Activated naive CD4-positive, alpha-beta T cell treated with anti-CD3 and anti-CD28 coated beads, Interleukin-2, amount 50 U/mL, for 72 hours (primary cell): ENCODE data around the gene SENP6. TPM values are rescaled to one million over a fixed set of nuclear protein-coding genes. Genes with fewer than 3 reads are reported as not detected.

ENCODE experiments used
- ATAC-seq, 2 donors: fragments of 150-1000 bp; cut with Tn5 transposase; 2 replicates each; pipeline ENCODE4 v1.10.0; 2021; ENCODE audit warnings: mild to moderate bottlenecking in 2 of 2, moderate library complexity in 2 of 2
- DNase-seq, 2 donors: peaks; one replicate each; pipeline ENCODE4 v3.0.0; 2021 to 2022; ENCODE audit warnings: low spot score in 2 of 2
- H3K27ac Mint-ChIP-seq, 2 donors: one replicate each; pipeline ENCODE4 v1.8.0; 2022; ENCODE audit warnings: mild to moderate bottlenecking in 2 of 2, mixed read lengths in 2 of 2
- H3K36me3 Mint-ChIP-seq, 2 donors: one replicate each; pipeline ENCODE4 v1.8.0; 2022; ENCODE audit warnings: mixed read lengths in 2 of 2
- H3K9me3 Mint-ChIP-seq, 2 donors: one replicate each; pipeline ENCODE4 v1.8.0; 2022; ENCODE audit warnings: mixed read lengths in 2 of 2
- total RNA-seq, 2 donors: library from RNA; stranded (reverse); gene quantifications; one replicate each; pipeline ENCODE4 v1.2.3, GENCODE V29; 2022

SENP6 gene
- total RNA-seq, 2 donors from 2014 or later = 63.0 to 75.4 TPM

- peak overlapping the region; percentile 98 for H3K27ac Mint-ChIP-seq
- ATAC-seq (peak; percentile 56 to 66), DNase-seq (peak; percentile 60 to 68)
- peaks cover 16 to 20% of the 10 kb centered on the region in 2 donors for H3K36me3 Mint-ChIP-seq
- no peaks in the 10 kb centered on the region for H3K9me3 Mint-ChIP-seq
Observed at GRCh38 chr6:75602246-75603105, 796 bp downstream of the SENP6 start.

- ATAC-seq = no peak
- peak overlapping the region; percentile 98 for H3K27ac Mint-ChIP-seq
- H3K9me3 Mint-ChIP-seq = no peaks in the 10 kb centered on the region
Observed at GRCh38 chr6:75603106-75603420, 1.4 kb downstream of the SENP6 start.

GRCh38 chr6:75604294-75604693 is 2.6 kb downstream of the SENP6 start:
- no peak for ATAC-seq
- no peak for DNase-seq
- peak overlapping the region in 1 of 2 donors; percentile 63 for H3K27ac Mint-ChIP-seq
- peaks cover 16 to 20% of the 10 kb centered on the region in 2 donors for H3K36me3 Mint-ChIP-seq
- no peaks in the 10 kb centered on the region for H3K9me3 Mint-ChIP-seq

More at GRCh38 chr6:75603106-75603420, 1.4 kb downstream of the SENP6 start:
- no peak for DNase-seq
- peaks cover 16 to 20% of the 10 kb centered on the region in 2 donors for H3K36me3 Mint-ChIP-seq

- Mint-ChIP-seq H3K36me3 (peaks cover 16 to 20% of the 10 kb centered on the region in 2 donors), H3K9me3 (no peaks in the 10 kb centered on the region), H3K27ac (no peak overlapping the region)
- ATAC-seq = no peak
- no peak for DNase-seq
Observed at GRCh38 chr6:75605635-75606034, 4.0 kb downstream of the SENP6 start.

GRCh38 chr6:75608304-75608703 is 6.6 kb downstream of the SENP6 start:
- Mint-ChIP-seq H3K9me3 (no peaks in the 10 kb centered on the region), H3K36me3 (peaks cover 0 to 7% of the 10 kb centered on the region in 2 donors), H3K27ac (peak overlapping the region in 1 of 2 donors; percentile 17)
- DNase-seq (no peak), ATAC-seq (no peak)

GRCh38 chr6:75608956-75609533 is 7.4 kb downstream of the SENP6 start:
- no peaks in the 10 kb centered on the region for H3K9me3 Mint-ChIP-seq
- peaks cover 0 to 6% of the 10 kb centered on the region in 2 donors for H3K36me3 Mint-ChIP-seq
- ATAC-seq (no peak), DNase-seq (no peak)
- H3K27ac Mint-ChIP-seq = no peak overlapping the region

- DNase-seq = no peak
- H3K36me3 Mint-ChIP-seq = peaks cover 0 to 10% of the 10 kb centered on the region in 2 donors
- no peak for ATAC-seq
- H3K27ac Mint-ChIP-seq = no peak overlapping the region
- H3K9me3 Mint-ChIP-seq = no peaks in the 10 kb centered on the region
Observed at GRCh38 chr6:75609639-75610590, 8.2 kb downstream of the SENP6 start.

GRCh38 chr6:75611011-75611701 is 9.5 kb downstream of the SENP6 start:
- no peak for DNase-seq
- H3K9me3 Mint-ChIP-seq = no peaks in the 10 kb centered on the region
- peaks cover 0 to 14% of the 10 kb centered on the region in 2 donors for H3K36me3 Mint-ChIP-seq
- peak overlapping the region in 1 of 2 donors; percentile 72 for H3K27ac Mint-ChIP-seq
- ATAC-seq = no peak

GRCh38 chr6:75611702-75612375 is 10.2 kb downstream of the SENP6 start:
- peak; percentile 93 to 94 for ATAC-seq
- H3K9me3 Mint-ChIP-seq = no peaks in the 10 kb centered on the region
- peaks cover 0 to 15% of the 10 kb centered on the region in 2 donors for H3K36me3 Mint-ChIP-seq
- DNase-seq = peak in 1 of 2 donors; percentile 25
- peak overlapping the region in 1 of 2 donors; percentile 72 for H3K27ac Mint-ChIP-seq

GRCh38 chr6:75612434-75612833 is 10.8 kb downstream of the SENP6 start:
- peak; percentile 46 to 53 for ATAC-seq
- Mint-ChIP-seq H3K36me3 (peaks cover 0 to 15% of the 10 kb centered on the region in 2 donors), H3K27ac (peak overlapping the region in 1 of 2 donors; percentile 72), H3K9me3 (no peaks in the 10 kb centered on the region)
- DNase-seq = no peak

GRCh38 chr6:75613056-75613501 is 11.4 kb downstream of the SENP6 start:
- ATAC-seq = no peak
- H3K36me3 Mint-ChIP-seq = peaks cover 0 to 15% of the 10 kb centered on the region in 2 donors
- peak overlapping the region in 1 of 2 donors; percentile 72 for H3K27ac Mint-ChIP-seq
- no peaks in the 10 kb centered on the region for H3K9me3 Mint-ChIP-seq
- no peak for DNase-seq

- H3K27ac Mint-ChIP-seq = no peak overlapping the region
- DNase-seq (no peak), ATAC-seq (no peak)
- H3K36me3 Mint-ChIP-seq = peaks cover 0 to 37% of the 10 kb centered on the region in 2 donors
- no peaks in the 10 kb centered on the region for H3K9me3 Mint-ChIP-seq
Observed at GRCh38 chr6:75618437-75618836, 16.8 kb downstream of the SENP6 start.

GRCh38 chr6:75619230-75619899 is 17.7 kb downstream of the SENP6 start:
- DNase-seq = no peak
- Mint-ChIP-seq H3K9me3 (no peaks in the 10 kb centered on the region), H3K27ac (no peak overlapping the region), H3K36me3 (peaks cover 0 to 35% of the 10 kb centered on the region in 2 donors)
- ATAC-seq = no peak

- peaks cover 0 to 34% of the 10 kb centered on the region in 2 donors for H3K36me3 Mint-ChIP-seq
- DNase-seq (no peak), ATAC-seq (no peak)
- no peaks in the 10 kb centered on the region for H3K9me3 Mint-ChIP-seq
- H3K27ac Mint-ChIP-seq = peak overlapping the region; percentile 57 to 86
Observed at GRCh38 chr6:75620381-75621304, 19.0 kb downstream of the SENP6 start.
